CD4-positive, alpha-beta memory T cell (primary cell): ENCODE results near the gene GNAT1. TPM values are rescaled to one million over a fixed set of nuclear protein-coding genes. Genes with fewer than 3 reads are reported as not detected.
"Not testable (repeated sequence)": the region's sequence is repeated elsewhere in the genome, so short reads cannot be mapped to it uniquely, and the experiment has no call there.

ENCODE experiments used
- CTCF ChIA-PET: fragments of 350-600 bp; sonication (Branson Sonifier 250); formaldehyde crosslinking; loops from one replicate; lab custom pipeline; 2021; ENCODE audit warnings: inconsistent platforms; ENCODE audit not compliant: partially characterized antibody; lab: Charles Lee
- POLR2A ChIA-PET: fragments of 350-600 bp; sonication (Branson Sonifier 250); formaldehyde crosslinking; loops from one replicate; lab custom pipeline; 2021; ENCODE audit not compliant: partially characterized antibody; lab: Charles Lee
- DNase-seq, 5 donors: peaks; one replicate each; pipeline versions ENCODE4 v3.0.0 to v3.0.0-alpha.2; 2020 to 2022; ENCODE audit warnings: mixed read lengths in 1 of 5
- H3K27ac ChIP-seq: one replicate; pipeline ENCODE4 v1.7.0; 2013; ENCODE audit warnings: low read depth, low read length
- H3K27me3 ChIP-seq: 2 replicates; pipeline ENCODE4 v1.7.0; 2013; ENCODE audit warnings: mild to moderate bottlenecking, low read length, moderate library complexity; ENCODE audit not compliant: insufficient read depth
- H3K36me3 ChIP-seq: 2 replicates; pipeline ENCODE4 v1.7.0; 2013; ENCODE audit warnings: mild to moderate bottlenecking, low read length, moderate library complexity; ENCODE audit not compliant: insufficient read depth
- H3K4me1 ChIP-seq: 2 replicates; pipeline ENCODE4 v1.7.0; 2013; ENCODE audit warnings: mild to moderate bottlenecking, low read length, moderate library complexity; ENCODE audit not compliant: insufficient read depth
- H3K4me3 ChIP-seq, 2 donors: one replicate each; pipeline ENCODE4 v1.7.0; 2013; ENCODE audit warnings: low read length in 2 of 2, mild to moderate bottlenecking in 1 of 2
- H3K9me3 ChIP-seq, 2 donors: one replicate each; pipeline ENCODE4 v1.7.0; 2013; ENCODE audit warnings: low read length in 2 of 2, control low read depth in 1 of 2; ENCODE audit not compliant: control insufficient read depth in 1 of 2
- H3K27ac Mint-ChIP-seq, 7 donors: one replicate each; pipeline ENCODE4 v1.8.0; 2020 to 2021; ENCODE audit warnings: mixed read lengths in 7 of 7, mild to moderate bottlenecking in 6 of 7, inconsistent platforms in 3 of 7, moderate library complexity in 3 of 7
- H3K27me3 Mint-ChIP-seq, 2 donors: one replicate each; pipeline ENCODE4 v1.8.0; 2020 to 2021; ENCODE audit warnings: mixed read lengths in 2 of 2
- H3K36me3 Mint-ChIP-seq, 2 donors: one replicate each; pipeline ENCODE4 v1.8.0; 2020 to 2021; ENCODE audit warnings: mixed read lengths in 2 of 2, inconsistent platforms in 1 of 2, mild to moderate bottlenecking in 1 of 2
- H3K4me1 Mint-ChIP-seq, 4 donors: one replicate each; pipeline ENCODE4 v1.8.0; 2020 to 2021; ENCODE audit warnings: mixed read lengths in 4 of 4, mild to moderate bottlenecking in 1 of 4
- H3K4me3 Mint-ChIP-seq, 8 donors: one replicate each; pipeline ENCODE4 v1.8.0; 2020 to 2021; ENCODE audit warnings: mixed read lengths in 8 of 8, mild to moderate bottlenecking in 7 of 8, moderate library complexity in 6 of 8, inconsistent platforms in 3 of 8
- H3K9me3 Mint-ChIP-seq, 8 donors: one replicate each; pipeline ENCODE4 v1.8.0; 2020 to 2021; ENCODE audit warnings: mixed read lengths in 8 of 8, mild to moderate bottlenecking in 5 of 8, inconsistent platforms in 3 of 8, moderate library complexity in 1 of 8
- intact Hi-C: fragments of 100-400 bp; cut with micrococcal nuclease; formaldehyde crosslinking; loops from one replicate; pipeline ENCODE4 v1.15.1; 2023
- polyA plus RNA-seq, 2 donors: library from polyadenylated mRNA; unstranded; fragments of 300-500 nt; fragmentation: Illumina TruSeq; gene quantifications; one replicate each; pipeline ENCODE4 v1.2.3, GENCODE V29; 2021
- total RNA-seq, 2 experiments: library from RNA; stranded (reverse); gene quantifications; one replicate each; pipeline ENCODE4 v1.2.3, GENCODE V29; 2021

GNAT1 gene
- total and polyA plus RNA-seq, 4 experiments from 2014 or later: not detected

GRCh38 chr3:50243543-50243895 is 52.1 kb downstream of the GNAT1 start:
- H3K36me3 Mint-ChIP-seq: peaks cover 0 to 39% of the 10 kb centered on the region in 2 donors
- peak overlapping the region in 4 of 8 donors; percentile 21 to 49 (median 44) for H3K4me3 Mint-ChIP-seq
- peak overlapping the region; percentile 72 to 96 (median 81) for H3K27ac Mint-ChIP-seq
- peaks cover 18% of the 10 kb centered on the region for H3K36me3 ChIP-seq
- peaks cover 50 to 90% (median 72%) of the 10 kb centered on the region in 4 donors for H3K4me1 Mint-ChIP-seq
- intact Hi-C loops: no loop called here
- H3K27me3 Mint-ChIP-seq: no peaks in the 10 kb centered on the region
- peak overlapping the region; percentile 76 for H3K27ac ChIP-seq
- H3K9me3 ChIP-seq: no peaks in the 10 kb centered on the region
- H3K27me3 ChIP-seq: no peaks in the 10 kb centered on the region
- ChIA-PET CTCF (interaction anchor here (0.6 to 10.2 kb wide), 11 partner anchors 7 to 1694 kb away, joined by 3 to 127 read pairs (median 4); partner anchors contain the start of gene GNAI2), POLR2A (interaction anchor here (1.9 to 11.2 kb wide), 2 partner anchors 15 to 49 kb away, joined by 4 to 150 read pairs; partner anchors contain the start of gene IFRD2)
- no peak for DNase-seq
- H3K4me3 ChIP-seq: no peak overlapping the region
- peaks cover 96% of the 10 kb centered on the region for H3K4me1 ChIP-seq
- no peaks in the 10 kb centered on the region for H3K9me3 Mint-ChIP-seq

DNA sequence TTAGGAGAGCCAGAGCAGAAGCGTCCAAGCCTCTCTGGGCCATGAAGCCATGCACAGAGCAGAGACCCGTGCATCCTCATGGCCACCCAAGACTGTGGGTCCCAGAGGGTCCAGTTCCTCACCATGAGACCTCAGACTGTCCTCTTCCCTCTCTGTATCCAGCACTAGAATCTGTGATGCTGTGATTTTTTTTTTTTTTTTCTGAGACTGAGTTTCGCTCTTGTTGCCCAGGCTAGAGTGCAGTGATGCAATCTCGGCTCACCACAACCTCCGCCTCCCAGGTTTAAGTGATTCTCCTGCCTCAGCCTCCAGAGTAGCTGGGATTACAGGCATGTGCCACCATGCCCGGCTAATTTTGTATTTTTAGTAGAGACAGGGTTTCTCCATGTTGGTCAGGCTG is 53.4 kb downstream of the GNAT1 start:
- Mint-ChIP-seq H3K27ac (peak overlapping the region in 6 of 7 donors; percentile 72 to 97 (median 92)), H3K4me3 (peak overlapping the region in 5 of 8 donors; percentile 13 to 79 (median 62)), H3K36me3 (peaks cover 0 to 34% of the 10 kb centered on the region in 2 donors), H3K4me1 (peaks cover 43 to 88% (median 68%) of the 10 kb centered on the region in 4 donors)
- H3K9me3 ChIP-seq, H3K27me3 ChIP-seq, H3K27me3 Mint-ChIP-seq, intact Hi-C loops, H3K4me3 ChIP-seq, H3K9me3 Mint-ChIP-seq, DNase-seq: not testable (repeated sequence)
- peak overlapping the region; percentile 76 for H3K27ac ChIP-seq
- CTCF ChIA-PET: interaction anchor here (4.1 to 10.2 kb wide), 3 partner anchors 8 to 51 kb away, joined by 29 to 127 read pairs (median 65); partner anchors contain the start of gene GNAI2
- peaks cover 12% of the 10 kb centered on the region for H3K36me3 ChIP-seq
- peaks cover 96% of the 10 kb centered on the region for H3K4me1 ChIP-seq
- POLR2A ChIA-PET: interaction anchor here (1.0 to 11.2 kb wide), 4 partner anchors 8 to 55 kb away, joined by 3 to 150 read pairs (median 38); partner anchors contain the start of genes GNAI2, HYAL3 and NAA80

GRCh38 chr3:50245251-50245745 is 53.9 kb downstream of the GNAT1 start:
- intact Hi-C loops: no loop called here
- no peak for DNase-seq
- H3K27ac Mint-ChIP-seq: peak overlapping the region; percentile 74 to 98 (median 95)
- Histone ChIP-seq H3K36me3 (peaks cover 12% of the 10 kb centered on the region), H3K4me1 (peaks cover 96% of the 10 kb centered on the region), H3K4me3 (peak overlapping the region in 1 of 2 donors; percentile 44), H3K27me3 (no peaks in the 10 kb centered on the region), H3K9me3 (no peaks in the 10 kb centered on the region), H3K27ac (peak overlapping the region; percentile 76)
- ChIA-PET POLR2A (interaction anchor here (1.3 to 11.2 kb wide), 3 partner anchors 8 to 54 kb away, joined by 3 to 150 read pairs (median 70); partner anchors contain the start of genes GNAI2, HYAL3 and NAA80), CTCF (interaction anchor here (1.8 to 5.1 kb wide), 3 partner anchors 9 to 125 kb away, joined by 4 to 65 read pairs (median 6); partner anchors contain the start of gene GNAI2)
- H3K4me1 Mint-ChIP-seq: peaks cover 42 to 88% (median 68%) of the 10 kb centered on the region in 4 donors
- peak overlapping the region in 5 of 8 donors; percentile 76 to 88 (median 81) for H3K4me3 Mint-ChIP-seq
- H3K27me3 Mint-ChIP-seq: no peaks in the 10 kb centered on the region
- peaks cover 0 to 34% of the 10 kb centered on the region in 2 donors for H3K36me3 Mint-ChIP-seq
- no peaks in the 10 kb centered on the region for H3K9me3 Mint-ChIP-seq

- Histone ChIP-seq H3K4me1 (peaks cover 97% of the 10 kb centered on the region), H3K27me3 (no peaks in the 10 kb centered on the region), H3K27ac (peak overlapping the region; percentile 76), H3K9me3 (no peaks in the 10 kb centered on the region), H3K4me3 (peak overlapping the region; percentile 24 to 44), H3K36me3 (peaks cover 17% of the 10 kb centered on the region)
- Mint-ChIP-seq H3K9me3 (no peaks in the 10 kb centered on the region), H3K4me3 (peak overlapping the region; percentile 75 to 88 (median 80)), H3K27me3 (no peaks in the 10 kb centered on the region), H3K36me3 (peaks cover 0 to 36% of the 10 kb centered on the region in 2 donors), H3K4me1 (peaks cover 44 to 89% (median 71%) of the 10 kb centered on the region in 4 donors), H3K27ac (peak overlapping the region; percentile 92 to 98 (median 95))
- DNase-seq: peak; percentile 89 to 94 (median 92)
- ChIA-PET CTCF (interaction anchor here (0.7 to 6.4 kb wide), 28 partner anchors 9 to 156 kb away, joined by 3 to 238 read pairs (median 4); partner anchors contain the start of genes GNAI2, GNAT1, HYAL3 and LSMEM2), POLR2A (interaction anchor here (1.1 to 11.2 kb wide), 10 partner anchors 9 to 82 kb away, joined by 4 to 150 read pairs (median 10); partner anchors contain the start of genes GNAI2, HYAL3, IFRD2 and NAA80)
- intact Hi-C loops: loop anchor here (1.0 kb wide), 5 partner anchors 8 to 52 kb away; partner anchors contain the start of gene IFRD2
Measured at GRCh38 chr3:50245831-50246516, 54.6 kb downstream of the GNAT1 start.

DNA sequence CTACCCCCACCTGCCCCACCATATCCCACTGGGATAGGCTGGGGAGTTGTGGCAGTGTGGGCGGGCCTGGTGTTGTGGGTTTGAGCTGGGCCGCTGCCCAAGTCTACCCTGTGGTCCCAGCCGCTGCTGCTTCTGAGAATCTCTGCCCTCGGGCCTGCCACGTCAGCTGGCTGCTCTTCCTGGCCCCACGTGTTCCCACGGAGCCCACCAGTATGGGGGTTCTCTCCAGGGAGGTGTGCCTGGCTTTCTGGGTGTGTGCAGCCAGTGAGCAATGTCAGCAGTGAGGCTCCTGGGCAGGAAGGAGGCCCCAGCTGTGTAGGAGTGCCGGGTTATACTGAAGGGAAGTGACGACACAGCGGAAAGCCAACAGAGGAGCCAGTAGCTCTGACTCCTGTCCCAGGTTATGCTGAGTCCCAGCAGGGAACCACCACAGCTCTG is 55.1 kb downstream of the GNAT1 start:
- Mint-ChIP-seq H3K27ac (peak overlapping the region; percentile 92 to 98 (median 95)), H3K4me3 (peak overlapping the region; percentile 75 to 88 (median 80)), H3K27me3 (no peaks in the 10 kb centered on the region), H3K9me3 (no peaks in the 10 kb centered on the region), H3K36me3 (peaks cover 0 to 36% of the 10 kb centered on the region in 2 donors), H3K4me1 (peaks cover 45 to 89% (median 70%) of the 10 kb centered on the region in 4 donors)
- ChIA-PET POLR2A (interaction anchor here (0.7 to 11.2 kb wide), 13 partner anchors 9 to 111 kb away, joined by 3 to 150 read pairs (median 8); partner anchors contain the start of genes GNAI2, HYAL3, IFRD2 and NAA80), CTCF (interaction anchor here (0.7 to 6.4 kb wide), 29 partner anchors 10 to 156 kb away, joined by 3 to 238 read pairs (median 4); partner anchors contain the start of genes GNAI2, GNAT1, HYAL3 and LSMEM2)
- Histone ChIP-seq H3K36me3 (peaks cover 22% of the 10 kb centered on the region), H3K4me3 (peak overlapping the region; percentile 24 to 44), H3K27ac (peak overlapping the region; percentile 76), H3K27me3 (no peaks in the 10 kb centered on the region), H3K9me3 (no peaks in the 10 kb centered on the region), H3K4me1 (peaks cover 97% of the 10 kb centered on the region)
- DNase-seq: peak; percentile 80 to 95 (median 84)
- intact Hi-C loops: loop anchor here (1.0 kb wide), 5 partner anchors 8 to 52 kb away; partner anchors contain the start of gene IFRD2
